HCT116 (cell line): ENCODE measurements around the gene SYNDIG1. TPM values are rescaled to one million over a fixed set of nuclear protein-coding genes. Genes with fewer than 3 reads are reported as not detected.

Experiments used
- ATAC-seq: fragments of 200-7000 bp; cut with Tn5 transposase; 2 replicates; pipeline ENCODE4 v1.9.1; 2020; ENCODE audit warnings: mild to moderate bottlenecking, moderate library complexity
- BruUV-seq: library from RNA; stranded (reverse); fragments of 400-500 nt; replicated peaks from 2 replicates; lab custom pipeline; 2021; lab: Mats Ljungman, UMichigan
- CTCF ChIA-PET: fragments of 300-600 bp; sonication (Branson Sonifier 250); formaldehyde crosslinking; loops from one replicate; lab custom pipeline; 2021; ENCODE audit warnings: antibody characterized with exemption; lab: Charles Lee
- POLR2A ChIA-PET: fragments of 300-600, 350-600 bp; sonication (Branson Sonifier 250); formaldehyde crosslinking; loops from one replicate; lab custom pipeline; 2021; ENCODE audit warnings: antibody characterized with exemption; lab: Charles Lee
- RAD21 ChIA-PET, 2 experiments: fragments of 300-600 bp; sonication (Branson Sonifier 250); formaldehyde crosslinking; loops; one replicate each; lab custom pipeline; 2023; ENCODE audit warnings: low total read pairs in 2 of 2; ENCODE audit not compliant: uncharacterized antibody in 2 of 2, unreplicated experiment in 2 of 2, low non-redundant PET in 1 of 2; lab: Charles Lee
- DNase-seq: peaks from one replicate; pipeline ENCODE4 v3.0.0-alpha.2; 2010; ENCODE audit warnings: low read depth, low spot score
- H2AFZ ChIP-seq: fragments of 200-600 bp; shearing (Covaris generic), sonication (generic); 2 replicates; pipeline ENCODE4 v1.6.1; 2017; ENCODE audit warnings: low read depth, mixed run types, mixed read lengths, antibody characterized with exemption, low read length; ENCODE audit not compliant: poor library complexity, severe bottlenecking
- H3K27ac ChIP-seq: 2 replicates; pipeline ENCODE4 v1.5.1; 2012; ENCODE audit warnings: low read depth, low read length
- H3K27me3 ChIP-seq: fragments of 200-600 bp; sonication (generic); 2 replicates; pipeline ENCODE4 v1.6.1; 2016; ENCODE audit warnings: mixed run types, low read length, mixed read lengths; ENCODE audit not compliant: insufficient read depth
- H3K36me3 ChIP-seq, 2 experiments: fragments of 200-500 bp in 1 of 2; fragments of 200-600 bp in 1 of 2; sonication (Bioruptor generic) in 1 of 2; sonication (generic) in 1 of 2; 2 replicates each; pipeline versions ENCODE4 v1.5.1 to v1.6.1; 2014 to 2016; ENCODE audit warnings: low read length in 2 of 2, inconsistent platforms in 1 of 2, mixed read lengths in 1 of 2, mixed run types in 1 of 2; ENCODE audit not compliant: insufficient read depth in 2 of 2, control insufficient read depth in 1 of 2
- H3K4me1 ChIP-seq, 2 experiments: fragments of 200-600 bp in 1 of 2; sonication (generic) in 1 of 2; 2 replicates each; pipeline versions ENCODE4 v1.5.1 to v1.6.1; 2012 to 2017; ENCODE audit warnings: low read length in 2 of 2, inconsistent platforms in 1 of 2, mild to moderate bottlenecking in 1 of 2, mixed read lengths in 1 of 2, mixed run types in 1 of 2, moderate library complexity in 1 of 2; ENCODE audit not compliant: insufficient read depth in 2 of 2, control insufficient read depth in 1 of 2
- H3K4me2 ChIP-seq: fragments of 200-600 bp; sonication (generic); 2 replicates; pipeline ENCODE4 v1.6.1; 2017; ENCODE audit warnings: mixed run types, low read length, mixed read lengths
- H3K4me3 ChIP-seq, 2 experiments: fragments of 200-600 bp in 1 of 2; sonication (generic) in 1 of 2; replicated peaks in 1 of 2; 2 replicates each; pipeline ENCODE4 v1.5.1; 2011 to 2016; ENCODE audit warnings: low read length in 2 of 2, control low read depth in 1 of 2, low read depth in 1 of 2, mild to moderate bottlenecking in 1 of 2, mixed read lengths in 1 of 2, mixed run types in 1 of 2
- H3K79me2 ChIP-seq: fragments of 200-600 bp; sonication (generic); 2 replicates; pipeline ENCODE4 v1.6.1; 2017; ENCODE audit warnings: mild to moderate bottlenecking, mixed run types, low read length, moderate library complexity, mixed read lengths; ENCODE audit not compliant: insufficient read depth
- H3K9ac ChIP-seq: fragments of 200-600 bp; sonication (generic); 2 replicates; pipeline ENCODE4 v1.6.1; 2016; ENCODE audit warnings: low read length, mixed read lengths
- H3K9me2 ChIP-seq: fragments of 200-600 bp; sonication (generic), shearing (Covaris generic); 2 replicates; pipeline ENCODE4 v1.6.1; 2017; ENCODE audit warnings: mixed run types, mild to moderate bottlenecking, moderate library complexity; ENCODE audit not compliant: insufficient read depth
- H3K9me3 ChIP-seq, 2 experiments: fragments of 200-500 bp in 1 of 2; fragments of 200-600 bp in 1 of 2; sonication (Bioruptor generic) in 1 of 2; sonication (generic) in 1 of 2; 2 replicates each; pipeline ENCODE4 v1.6.1; 2014 to 2017; ENCODE audit warnings: low read length in 2 of 2, mixed read lengths in 2 of 2, inconsistent platforms in 1 of 2, low read depth in 1 of 2, mild to moderate bottlenecking in 1 of 2, mixed run types in 1 of 2, moderate library complexity in 1 of 2; ENCODE audit not compliant: control insufficient read depth in 1 of 2, insufficient read depth in 1 of 2
- H4K20me1 ChIP-seq: fragments of 200-600 bp; sonication (generic), shearing (Covaris generic); 2 replicates; pipeline ENCODE4 v1.6.1; 2017; ENCODE audit warnings: mixed run types, mild to moderate bottlenecking, moderate library complexity; ENCODE audit not compliant: insufficient read depth
- CBX3 ChIP-seq: IDR thresholded peaks from 2 replicates; pipeline ENCODE4 v1.6.1; 2012; ENCODE audit warnings: low read depth
- EZH2 ChIP-seq: fragments of 200-600 bp; sonication (generic); IDR thresholded peaks from 2 replicates; pipeline ENCODE4 v1.6.1; 2017; ENCODE audit warnings: antibody characterized with exemption, mixed run types
- EZH2phosphoT487 ChIP-seq: fragments of 200-600 bp; IDR thresholded peaks from 2 replicates; pipeline ENCODE4 v1.6.1; 2018; ENCODE audit warnings: antibody characterized with exemption, borderline replicate concordance
- FOSL1 ChIP-seq: IDR thresholded peaks from 2 replicates; pipeline ENCODE4 v1.6.1; 2012; ENCODE audit warnings: low read depth
- JUND ChIP-seq: IDR thresholded peaks from 2 replicates; pipeline ENCODE4 v1.6.1; 2012
- RAD21 ChIP-seq: IDR thresholded peaks from 2 replicates; pipeline ENCODE4 v1.6.1; 2012; ENCODE audit warnings: low read depth, mild to moderate bottlenecking
- SIN3A ChIP-seq: IDR thresholded peaks from 2 replicates; pipeline ENCODE4 v1.6.1; 2012; ENCODE audit warnings: low read depth
- SP1 ChIP-seq: IDR thresholded peaks from 2 replicates; pipeline ENCODE4 v1.6.1; 2012; ENCODE audit warnings: low read depth
- SRF ChIP-seq: IDR thresholded peaks from 2 replicates; pipeline ENCODE4 v1.6.1; 2012; ENCODE audit warnings: low read depth
- ZBTB33 ChIP-seq: IDR thresholded peaks from 2 replicates; pipeline ENCODE4 v1.6.1; 2011; ENCODE audit warnings: mild to moderate bottlenecking, low read length, moderate library complexity; ENCODE audit not compliant: insufficient replicate concordance; ENCODE audit errors: extremely low read depth
- ZFX ChIP-seq: fragments of 450-650 bp; IDR thresholded peaks from 2 replicates; pipeline ENCODE4 v1.6.1; 2017
- intact Hi-C: fragments of 100-400 bp; cut with micrococcal nuclease; formaldehyde crosslinking; loops from 2 replicates; pipeline ENCODE4 v1.10.0; 2022
- total RNA-seq: library from RNA; stranded (reverse); gene quantifications from one replicate; pipeline ENCODE4 v1.2.1, GENCODE V29; 2021; ENCODE audit not compliant: unreplicated experiment
- TF ChIP-seq, protein P1 (sequence below): IDR thresholded peaks from 2 replicates; pipeline ENCODE4 v1.6.1; 2012
- TF ChIP-seq, protein P2 (sequence below): IDR thresholded peaks from 2 replicates; pipeline ENCODE4 v1.6.1; 2012; ENCODE audit warnings: low read depth

The SYNDIG1 gene
- total RNA-seq, 1 experiment from 2014 or later: not detected

- no peak for DNase-seq
- ChIA-PET CTCF (no interaction called here), RAD21 (no interaction called here), POLR2A (no interaction called here)
- BruUV-seq: no TSS peak
- intact Hi-C loops: loop anchor here (10.0 kb wide), 1 partner anchor 62 kb away; no protein-coding TSS in a partner anchor
- H3K4me3 ChIP-seq: no peak overlapping the region
- ATAC-seq: no peak
- H2AFZ ChIP-seq: no peak overlapping the region
- no peaks in the 10 kb centered on the region for H4K20me1 ChIP-seq
- peaks cover 13% of the 10 kb centered on the region for H3K27me3 ChIP-seq
- H3K4me1 ChIP-seq: no peaks in the 10 kb centered on the region
- H3K27ac ChIP-seq: no peak overlapping the region
- no peaks in the 10 kb centered on the region for H3K9me3 ChIP-seq
- no peak overlapping the region for H3K4me2 ChIP-seq
- H3K9ac ChIP-seq: no peak overlapping the region
- no peaks in the 10 kb centered on the region for H3K9me2 ChIP-seq
- no peaks in the 10 kb centered on the region for H3K79me2 ChIP-seq
- TF ChIP-seq EZH2 (no peak), JUND (no peak), SIN3A (no peak), FOSL1 (no peak)
- TF ChIP-seq, protein P1, sequence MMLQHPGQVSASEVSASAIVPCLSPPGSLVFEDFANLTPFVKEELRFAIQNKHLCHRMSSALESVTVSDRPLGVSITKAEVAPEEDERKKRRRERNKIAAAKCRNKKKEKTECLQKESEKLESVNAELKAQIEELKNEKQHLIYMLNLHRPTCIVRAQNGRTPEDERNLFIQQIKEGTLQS: no peak
- no peaks in the 10 kb centered on the region for H3K36me3 ChIP-seq
Measured at GRCh38 chr20:24506696-24507095, 37.3 kb downstream of the SYNDIG1 start.

GRCh38 chr20:24507182-24507853 lies 37.9 kb downstream of the SYNDIG1 start:
- no peaks in the 10 kb centered on the region for H4K20me1 ChIP-seq
- intact Hi-C loops: loop anchor here (10.0 kb wide), 1 partner anchor 63 kb away; no protein-coding TSS in a partner anchor
- H3K27ac ChIP-seq: no peak overlapping the region
- no TSS peak for BruUV-seq
- ChIA-PET RAD21 (no interaction called here), POLR2A (no interaction called here), CTCF (no interaction called here)
- DNase-seq (no peak), ATAC-seq (no peak)
- peaks cover 8% of the 10 kb centered on the region for H3K27me3 ChIP-seq
- no peaks in the 10 kb centered on the region for H3K4me1 ChIP-seq
- H3K9ac ChIP-seq: no peak overlapping the region
- H3K9me2 ChIP-seq: no peaks in the 10 kb centered on the region
- H3K4me2 ChIP-seq: no peak overlapping the region
- no peaks in the 10 kb centered on the region for H3K9me3 ChIP-seq
- H3K79me2 ChIP-seq: no peaks in the 10 kb centered on the region
- no peak overlapping the region for H2AFZ ChIP-seq
- no peak overlapping the region for H3K4me3 ChIP-seq
- no peaks in the 10 kb centered on the region for H3K36me3 ChIP-seq
- TF ChIP-seq SIN3A (no peak), SP1 (no peak), ZFX (no peak), RAD21 (no peak), EZH2phosphoT487 (no peak), FOSL1 (no peak), CBX3 (no peak), ZBTB33 (no peak), JUND (no peak), SRF (no peak)
- TF ChIP-seq, protein P2, sequence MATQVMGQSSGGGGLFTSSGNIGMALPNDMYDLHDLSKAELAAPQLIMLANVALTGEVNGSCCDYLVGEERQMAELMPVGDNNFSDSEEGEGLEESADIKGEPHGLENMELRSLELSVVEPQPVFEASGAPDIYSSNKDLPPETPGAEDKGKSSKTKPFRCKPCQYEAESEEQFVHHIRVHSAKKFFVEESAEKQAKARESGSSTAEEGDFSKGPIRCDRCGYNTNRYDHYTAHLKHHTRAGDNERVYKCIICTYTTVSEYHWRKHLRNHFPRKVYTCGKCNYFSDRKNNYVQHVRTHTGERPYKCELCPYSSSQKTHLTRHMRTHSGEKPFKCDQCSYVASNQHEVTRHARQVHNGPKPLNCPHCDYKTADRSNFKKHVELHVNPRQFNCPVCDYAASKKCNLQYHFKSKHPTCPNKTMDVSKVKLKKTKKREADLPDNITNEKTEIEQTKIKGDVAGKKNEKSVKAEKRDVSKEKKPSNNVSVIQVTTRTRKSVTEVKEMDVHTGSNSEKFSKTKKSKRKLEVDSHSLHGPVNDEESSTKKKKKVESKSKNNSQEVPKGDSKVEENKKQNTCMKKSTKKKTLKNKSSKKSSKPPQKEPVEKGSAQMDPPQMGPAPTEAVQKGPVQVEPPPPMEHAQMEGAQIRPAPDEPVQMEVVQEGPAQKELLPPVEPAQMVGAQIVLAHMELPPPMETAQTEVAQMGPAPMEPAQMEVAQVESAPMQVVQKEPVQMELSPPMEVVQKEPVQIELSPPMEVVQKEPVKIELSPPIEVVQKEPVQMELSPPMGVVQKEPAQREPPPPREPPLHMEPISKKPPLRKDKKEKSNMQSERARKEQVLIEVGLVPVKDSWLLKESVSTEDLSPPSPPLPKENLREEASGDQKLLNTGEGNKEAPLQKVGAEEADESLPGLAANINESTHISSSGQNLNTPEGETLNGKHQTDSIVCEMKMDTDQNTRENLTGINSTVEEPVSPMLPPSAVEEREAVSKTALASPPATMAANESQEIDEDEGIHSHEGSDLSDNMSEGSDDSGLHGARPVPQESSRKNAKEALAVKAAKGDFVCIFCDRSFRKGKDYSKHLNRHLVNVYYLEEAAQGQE: no peak
- TF ChIP-seq, protein P1: no peak
